MM.1S (cell line): Measurements from ENCODE around the gene COL12A1.

Source experiments
- CTCF ChIP-seq: fragments of 300-600 bp; sonication (generic); IDR thresholded peaks from 2 replicates; pipeline ENCODE4 v1.5.1; 2016; ENCODE audit warnings: antibody characterized with exemption, low read length, mixed read lengths
- EZH2 ChIP-seq: fragments of 300-600 bp; sonication (generic); optimal IDR thresholded peaks from 2 replicates; pipeline ENCODE3; 2017; ENCODE audit warnings: low read depth, mild to moderate bottlenecking, antibody characterized with exemption, low read length, mixed read lengths

DNA sequence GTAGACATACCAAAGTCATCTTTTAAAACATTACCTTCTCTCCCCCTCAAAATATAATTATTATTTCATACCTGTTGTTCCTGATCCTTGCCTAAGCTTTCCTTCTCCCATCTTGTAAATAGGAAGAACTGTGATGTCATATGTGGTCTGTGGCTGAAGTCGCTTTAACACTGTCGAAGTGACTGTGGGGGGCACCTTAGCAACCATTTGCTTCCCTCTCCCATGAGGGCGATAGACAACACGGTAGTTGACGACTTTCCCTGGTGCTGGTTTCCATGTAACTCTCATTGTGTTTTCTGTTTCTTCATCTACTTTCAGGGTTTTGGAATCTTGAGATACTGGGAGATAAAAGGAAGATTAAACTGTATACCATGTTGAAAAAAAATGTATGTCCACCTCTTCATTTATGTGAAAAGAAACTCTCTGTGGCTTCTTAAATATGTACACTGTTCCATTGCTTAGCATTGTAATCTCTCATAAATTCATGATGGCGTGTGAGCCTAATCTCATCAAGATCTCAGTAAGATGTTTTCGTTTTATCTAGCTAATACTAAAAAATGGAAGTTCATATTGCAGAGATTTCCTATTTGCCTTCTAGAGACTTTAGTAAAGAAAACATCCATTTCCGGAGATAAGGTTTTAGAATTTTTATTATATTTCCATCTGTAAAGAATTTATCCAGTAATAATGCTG is 49.5 kb downstream of the COL12A1 start:
- TF ChIP-seq CTCF (no peak), EZH2 (no peak)
